ENCODE data around the gene PIK3R6.
"Not testable (repeated sequence)": the region's sequence is repeated elsewhere in the genome, so short reads cannot be mapped to it uniquely, and the experiment has no call there.

The PIK3R6 gene

DNA sequence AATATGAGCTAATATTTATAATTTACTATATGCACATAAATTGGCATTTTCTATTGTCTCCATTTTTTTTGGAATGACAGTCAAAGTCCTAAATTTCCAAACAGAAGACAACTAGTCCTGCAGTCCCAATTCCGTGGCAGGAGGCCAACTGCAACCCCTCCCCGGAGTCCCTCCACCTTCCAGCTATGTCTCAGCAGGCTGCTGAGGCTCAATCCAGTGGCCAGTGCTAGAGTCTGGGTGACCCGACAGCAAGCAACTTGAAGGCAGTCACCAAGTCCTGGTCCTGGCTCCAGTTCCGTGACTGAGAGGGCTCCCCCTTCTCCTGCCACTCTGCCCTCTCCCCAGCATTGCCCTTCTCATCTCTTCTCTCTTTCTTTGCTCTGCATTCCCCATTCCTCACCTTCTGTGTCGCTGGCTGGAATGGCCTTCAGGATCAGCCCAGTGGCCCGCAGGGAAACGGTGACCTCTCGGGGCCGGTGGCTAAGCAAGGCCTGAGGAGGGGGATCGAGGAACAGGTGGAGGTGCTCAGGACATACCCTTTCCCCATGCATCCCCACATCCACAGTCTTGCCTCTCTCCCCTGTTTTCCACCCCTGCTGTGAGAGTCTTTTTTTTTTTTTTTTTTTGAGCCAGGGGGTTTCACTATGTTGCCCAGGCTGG is 45.9 kb downstream of the PIK3R6 start:
- no peak for DNase-seq

DNA sequence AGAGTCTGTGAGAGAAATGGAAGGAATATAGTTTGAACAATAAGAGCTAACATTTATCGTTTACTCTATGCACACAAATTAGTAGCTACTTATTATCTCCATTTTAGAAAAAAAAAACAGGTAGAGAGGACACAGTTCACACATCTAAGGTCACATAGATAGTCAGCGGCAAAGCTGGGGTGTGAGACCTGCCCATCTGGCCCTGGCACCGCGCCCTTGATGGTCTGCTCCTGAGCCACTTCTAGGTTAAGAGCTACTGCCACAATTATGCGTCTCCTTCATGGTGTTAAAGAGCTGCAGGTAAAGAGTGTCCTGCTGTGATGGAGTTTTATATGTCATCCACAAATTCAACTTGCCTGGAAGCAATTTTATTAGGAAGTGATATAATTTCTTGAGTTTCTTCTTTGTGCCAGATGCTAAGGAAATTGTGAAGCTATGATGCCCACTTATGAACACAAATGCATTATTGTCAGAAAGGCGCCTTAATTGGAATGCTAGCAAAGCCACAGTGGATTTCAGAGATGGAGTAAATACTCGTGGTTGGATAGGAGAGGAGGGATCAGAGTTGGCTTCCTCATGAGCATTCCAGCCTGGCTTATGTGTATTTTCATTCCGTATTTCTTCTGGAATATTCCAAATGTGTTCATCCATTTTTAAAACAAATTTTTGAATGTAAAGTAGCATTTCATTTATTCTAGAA is 47.0 kb downstream of the PIK3R6 start:
- DNase-seq, result no peak

DNA sequence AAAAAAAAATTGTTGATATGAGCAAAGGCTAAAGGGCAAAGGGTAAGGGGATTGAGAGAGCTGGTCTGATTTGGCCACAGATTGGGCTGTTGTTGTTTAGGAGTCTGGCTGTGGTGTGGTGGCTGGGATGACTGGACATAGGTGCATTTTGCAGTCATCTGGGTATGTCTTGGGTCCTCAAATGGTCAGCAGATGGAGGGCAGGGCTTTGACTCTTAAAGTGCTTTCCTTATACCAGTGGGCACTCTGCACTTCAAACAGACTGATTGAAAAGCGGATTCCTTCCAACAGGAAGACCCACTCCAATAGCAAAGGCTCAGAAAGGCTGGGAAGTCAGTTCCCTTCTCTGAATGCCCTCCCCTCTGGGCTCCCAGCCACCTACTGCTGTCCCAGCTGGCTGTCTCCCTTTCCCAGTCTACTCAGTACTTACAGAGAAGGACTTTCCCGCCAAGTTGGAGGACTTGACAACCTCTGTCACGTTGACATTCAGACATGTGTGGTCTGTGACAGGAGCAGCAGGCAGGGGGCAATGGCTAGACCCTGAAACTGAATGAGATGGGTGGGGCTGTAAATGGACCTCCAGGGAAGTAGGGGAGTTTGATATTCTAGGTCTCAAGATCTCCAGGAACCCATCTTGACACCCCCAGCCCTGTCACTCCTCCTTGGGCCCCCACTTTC is 48.7 kb downstream of the PIK3R6 start:
- no peak for DNase-seq

DNA sequence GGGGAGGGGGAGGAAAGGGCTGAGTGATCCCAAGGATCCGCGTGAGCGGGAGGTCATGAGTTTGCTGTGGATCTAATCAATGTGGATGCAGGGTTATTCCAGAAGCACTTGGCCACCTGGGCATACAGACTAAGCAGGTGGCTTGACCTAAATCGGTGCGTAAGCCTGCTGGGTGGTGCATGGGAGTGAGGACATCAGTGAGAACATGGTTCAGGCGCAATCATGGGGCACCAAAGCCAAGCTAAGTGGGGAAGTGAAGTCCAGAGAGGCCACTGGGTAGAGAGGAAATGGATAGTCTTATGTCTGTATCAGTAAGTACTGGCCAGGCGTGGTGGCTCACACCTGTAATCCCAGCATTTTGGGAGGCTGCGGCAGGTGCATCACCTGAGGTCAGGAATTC is 49.4 kb downstream of the PIK3R6 start:
- no peak for DNase-seq

DNA sequence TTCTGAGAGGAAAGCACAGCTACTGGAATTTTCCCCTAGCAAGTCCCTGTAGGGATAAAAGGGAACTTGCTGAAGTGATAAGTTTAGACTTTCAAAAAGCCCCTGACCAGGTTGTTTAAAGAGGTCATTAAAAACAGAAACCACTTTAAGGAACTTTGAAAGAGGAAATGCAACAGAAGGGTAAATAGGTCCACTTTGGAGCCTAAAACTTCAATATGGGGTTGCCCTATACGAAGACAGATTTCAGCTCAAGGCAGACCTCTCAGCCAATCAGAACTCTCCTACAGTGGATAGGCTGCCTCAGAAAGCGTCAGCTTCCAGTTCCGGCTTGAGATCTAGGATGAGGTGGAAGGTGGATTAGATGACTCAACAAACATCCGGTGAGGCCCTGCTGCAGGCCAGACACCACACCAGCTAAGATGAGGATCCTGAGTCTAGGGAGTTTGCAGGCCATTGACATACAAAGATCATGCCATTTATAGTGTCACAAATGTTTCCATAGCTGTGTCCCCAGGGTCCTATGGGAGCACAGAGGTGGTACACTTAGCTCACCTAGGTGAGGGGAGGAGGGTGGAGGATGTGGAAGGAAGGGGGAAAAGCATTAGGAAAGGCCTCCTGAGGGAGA is 60.4 kb downstream of the PIK3R6 start:
- peak; percentile 29 to 81 for DNase-seq

DNA sequence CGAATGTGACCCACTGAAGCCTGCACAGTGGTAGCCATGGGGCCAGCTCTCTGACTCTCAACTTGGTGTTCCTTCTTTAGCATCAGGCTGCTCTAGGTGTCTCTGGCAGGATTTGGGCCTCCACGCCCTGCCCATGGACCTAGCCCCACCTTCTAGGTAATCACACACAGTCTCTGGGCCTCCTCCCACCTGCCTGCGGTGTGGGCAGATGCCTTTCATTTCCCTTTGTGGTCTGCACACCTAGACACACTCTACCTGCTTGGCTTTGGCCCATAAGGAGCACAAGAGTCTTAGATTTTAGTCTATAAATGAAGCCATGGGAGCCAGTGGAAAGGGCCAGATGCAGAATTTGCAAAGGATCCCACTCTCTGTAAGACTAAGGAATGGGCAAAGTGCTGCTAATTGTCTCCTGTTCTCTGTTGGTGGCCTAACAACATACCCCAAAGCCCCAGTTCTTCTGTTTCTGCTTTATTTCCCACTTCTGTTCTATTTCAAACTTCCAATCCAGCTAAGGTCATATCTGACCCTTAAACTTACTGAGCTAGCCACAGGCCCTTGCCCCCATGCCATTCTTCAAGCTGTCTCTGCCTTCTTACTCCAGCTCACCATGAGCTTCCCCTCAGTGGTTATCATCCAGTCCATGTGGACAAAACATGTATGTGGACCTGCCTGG is 61.1 kb downstream of the PIK3R6 start:
- DNase-seq, result peak in 1 of 2 donors; percentile 28

DNA sequence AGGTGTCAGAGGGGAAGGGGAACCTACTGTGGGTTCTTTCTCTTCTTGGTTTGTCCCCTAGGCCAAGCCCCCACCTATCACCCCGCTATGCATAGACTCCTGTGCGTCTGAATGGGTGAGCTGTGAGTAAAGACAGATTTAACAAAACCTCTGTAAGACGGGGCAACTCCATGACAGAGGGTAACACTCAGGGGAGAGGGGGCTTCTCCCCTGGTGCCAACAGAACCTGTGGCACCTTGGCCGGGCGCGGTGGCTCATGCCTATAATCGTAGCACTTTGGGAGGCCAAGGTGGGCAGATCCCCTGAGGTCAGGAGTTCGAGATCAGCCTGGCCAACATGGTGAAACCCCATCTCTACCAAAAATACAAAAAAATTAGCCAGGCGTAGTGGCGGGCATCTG is 62.1 kb downstream of the PIK3R6 start:
- not testable (repeated sequence) for DNase-seq

DNA sequence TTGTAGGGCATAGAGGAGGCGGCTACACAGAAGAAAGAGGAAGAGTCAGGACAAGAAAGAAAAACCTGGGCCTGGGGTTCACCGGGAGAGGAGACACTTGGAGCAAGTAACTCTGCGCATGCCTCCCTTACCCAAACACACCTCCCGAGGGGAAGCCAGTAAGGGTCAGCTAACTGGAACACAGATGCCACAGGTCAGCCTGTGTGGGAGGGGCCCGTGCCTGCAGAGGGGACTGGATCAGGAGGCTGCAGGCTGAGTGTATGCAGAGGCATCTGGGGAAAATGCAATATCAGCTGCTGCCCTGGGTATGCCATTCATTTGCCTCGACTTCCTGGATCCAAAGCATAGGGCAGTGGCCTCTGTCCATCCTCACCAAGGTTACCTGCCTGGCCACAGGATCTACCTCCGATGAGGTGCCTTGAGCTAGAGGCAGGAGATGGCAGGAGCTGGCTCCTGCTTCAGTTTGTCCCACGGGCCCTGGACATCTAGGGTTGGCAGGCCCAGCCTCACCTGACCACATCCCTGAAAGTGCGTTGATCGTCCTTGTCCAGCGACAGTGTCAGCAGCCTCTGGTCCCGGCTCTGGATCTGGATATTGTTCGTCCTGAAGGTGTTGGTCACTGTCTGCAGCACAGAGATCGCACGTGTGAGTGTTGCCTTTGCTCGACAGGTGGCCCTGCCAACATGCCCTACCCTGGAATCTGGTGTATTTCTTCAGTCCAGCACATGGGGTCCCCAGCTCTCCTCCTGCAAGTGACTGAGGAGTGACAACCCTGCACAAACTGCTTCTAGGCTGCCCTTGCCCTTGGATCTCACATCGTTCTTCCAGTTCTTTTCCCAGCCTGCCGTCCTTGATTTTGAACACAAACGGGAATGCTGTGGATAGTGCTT is 63.7 kb downstream of the PIK3R6 start:
- DNase-seq, result no peak

DNA sequence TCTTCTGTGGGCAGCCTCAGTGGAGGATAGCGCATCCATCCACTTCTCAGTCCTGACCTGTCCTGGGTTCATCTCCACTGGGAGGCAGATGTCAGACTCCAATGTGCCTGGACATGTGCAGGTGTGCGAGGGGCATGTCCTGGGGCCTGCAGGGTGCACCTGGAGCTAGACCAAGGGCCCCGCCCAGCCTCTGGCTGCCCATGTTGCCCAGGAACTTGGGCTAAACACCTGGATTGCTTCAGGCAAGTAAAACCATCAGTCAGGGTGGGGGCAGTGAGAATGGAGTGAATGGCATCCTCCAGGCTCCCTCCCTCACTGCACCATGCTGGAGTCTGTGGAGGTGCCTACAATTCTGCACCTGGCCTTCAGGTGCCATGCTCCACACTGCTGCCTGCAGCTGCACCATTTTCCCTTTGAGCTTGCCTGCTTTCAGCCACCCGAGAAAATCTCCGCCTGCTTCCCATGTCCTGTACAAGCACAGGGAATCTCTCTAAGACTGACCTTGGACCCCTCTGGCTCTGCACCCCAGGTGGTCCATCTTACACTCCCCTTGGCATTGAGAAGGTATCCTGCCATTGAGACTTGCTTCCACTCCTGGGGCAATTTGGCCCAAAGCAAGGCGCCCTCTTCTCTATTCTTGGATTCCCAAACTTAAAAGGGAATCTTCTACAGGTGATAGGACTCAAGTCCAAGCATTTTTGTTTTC is 66.2 kb downstream of the PIK3R6 start:
- DNase-seq, result no peak

DNA sequence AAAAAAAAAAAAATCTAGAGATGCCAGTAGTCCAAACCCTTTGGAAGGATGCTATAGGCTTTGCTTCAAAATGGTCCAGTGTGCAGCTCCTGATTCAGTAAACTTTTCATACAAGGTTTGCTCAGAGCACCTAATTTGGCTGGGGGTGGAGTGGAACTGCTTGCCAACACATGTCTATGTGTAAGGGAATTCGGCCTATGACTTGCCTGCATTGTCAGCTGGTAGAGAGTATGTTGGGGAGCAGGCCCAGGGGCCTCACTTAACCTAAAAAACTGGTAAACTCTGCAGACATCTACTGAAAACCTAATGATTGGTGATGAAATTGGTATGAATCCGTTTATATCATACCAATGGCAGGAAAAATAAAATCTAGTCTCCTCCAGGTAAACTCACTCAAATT is 66.8 kb downstream of the PIK3R6 start:
- no peak for DNase-seq

DNA sequence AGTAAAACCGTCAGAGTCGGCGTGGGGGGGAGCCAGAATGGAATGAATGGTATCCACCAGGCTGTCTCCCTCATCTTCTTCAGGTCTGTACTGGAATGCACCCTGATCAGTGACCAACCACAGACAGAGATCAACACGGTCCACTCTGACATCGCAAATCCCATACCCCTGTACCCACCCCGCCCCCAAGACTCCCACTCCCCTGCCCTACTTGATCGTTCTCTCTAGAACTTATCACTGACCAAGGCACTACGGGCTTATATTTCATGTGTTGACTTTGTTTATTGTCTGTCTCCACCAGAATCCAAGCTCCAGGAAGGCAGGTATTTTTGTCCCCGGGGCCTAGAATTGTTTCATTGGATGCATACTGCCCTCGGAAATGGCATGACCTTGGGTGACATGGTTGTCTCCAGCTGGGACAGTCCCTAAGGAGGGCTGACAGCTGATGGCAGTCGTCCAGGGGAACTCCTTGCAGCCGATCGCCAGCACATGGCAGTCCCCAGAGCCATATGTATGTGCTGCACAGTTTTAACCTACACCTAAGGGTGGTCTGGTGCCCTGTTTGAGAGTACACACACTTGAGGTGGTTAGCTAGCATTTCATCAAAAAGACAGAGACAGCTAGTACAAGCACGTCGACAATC is 67.8 kb downstream of the PIK3R6 start:
- DNase-seq, result no peak

DNA sequence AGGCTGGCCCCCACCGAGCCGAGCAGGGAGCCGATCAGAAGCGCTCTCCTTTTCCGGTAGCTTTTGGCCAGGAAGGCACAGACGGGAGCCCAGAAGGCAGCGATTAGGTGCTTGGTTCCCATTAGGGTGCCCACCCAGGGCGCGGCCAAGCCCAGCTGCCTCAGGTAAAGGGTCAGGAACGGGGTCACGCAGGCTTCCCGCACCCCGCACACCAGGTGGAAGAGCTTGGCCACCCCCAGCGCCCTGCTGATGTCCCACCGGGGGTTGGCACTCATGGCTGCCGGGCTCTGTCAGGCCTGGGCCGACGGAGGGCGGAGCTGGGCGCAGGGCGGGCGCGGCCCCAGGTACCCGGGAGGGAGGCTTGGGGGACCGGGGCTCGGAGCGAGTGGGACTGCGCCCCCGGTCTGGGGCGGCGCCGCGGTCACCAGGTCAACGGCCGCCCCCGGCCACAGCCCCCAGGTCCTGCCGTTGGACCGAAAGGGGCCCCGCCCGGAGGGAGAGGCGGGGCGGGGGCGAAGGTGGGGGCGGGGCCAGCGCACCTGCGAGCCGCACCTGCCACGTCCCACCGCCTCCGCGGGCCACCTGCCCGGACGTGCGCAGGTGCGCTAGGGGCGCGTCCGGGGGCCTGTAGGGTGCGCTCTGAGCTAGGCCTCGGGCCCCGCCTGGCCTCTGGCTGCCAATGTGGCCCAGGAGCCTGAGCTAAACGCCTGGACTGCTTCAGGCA is 68.5 kb downstream of the PIK3R6 start, which contains the start of gene MFSD6L:
Gene MFSD6L, minus strand, starts transcription at position 520 of the 724 bp plus-strand sequence. Its CDS starts 245 bp downstream, at position 275.
- peak in 1 of 2 donors; percentile 49 for DNase-seq

DNA sequence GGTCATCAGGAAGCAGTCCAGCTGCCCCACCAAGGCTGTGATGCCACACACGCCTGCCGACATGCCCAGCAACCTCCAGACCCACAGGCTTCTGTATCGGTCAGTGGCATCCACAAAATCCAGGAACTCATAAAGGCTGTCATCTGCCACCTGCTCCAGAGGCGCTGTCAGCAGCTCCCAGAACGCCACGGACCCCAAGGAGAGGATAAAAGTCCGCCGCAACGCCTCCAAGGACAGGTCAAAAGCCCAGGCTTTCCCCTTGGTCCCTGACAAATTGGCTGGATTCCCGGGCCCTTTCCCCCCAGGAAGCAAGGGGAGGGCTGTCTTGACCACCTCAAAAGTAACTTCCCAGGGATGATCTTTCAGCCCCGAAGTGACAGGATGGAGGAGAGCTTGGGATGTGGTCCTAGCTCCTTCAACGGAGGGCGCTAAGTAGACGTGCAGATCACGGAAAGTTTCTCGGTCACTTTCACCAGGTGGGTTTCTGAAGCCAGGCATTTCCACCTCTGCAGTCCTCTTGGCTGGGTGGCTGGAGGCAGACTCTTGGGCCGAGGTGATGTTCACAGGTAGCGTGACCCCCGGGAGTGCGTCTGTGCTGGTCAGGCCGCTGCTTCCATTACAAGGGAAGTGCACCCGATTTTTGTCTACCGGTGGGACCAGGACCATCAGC is 69.2 kb downstream of the PIK3R6 start:
- no peak for DNase-seq

DNA sequence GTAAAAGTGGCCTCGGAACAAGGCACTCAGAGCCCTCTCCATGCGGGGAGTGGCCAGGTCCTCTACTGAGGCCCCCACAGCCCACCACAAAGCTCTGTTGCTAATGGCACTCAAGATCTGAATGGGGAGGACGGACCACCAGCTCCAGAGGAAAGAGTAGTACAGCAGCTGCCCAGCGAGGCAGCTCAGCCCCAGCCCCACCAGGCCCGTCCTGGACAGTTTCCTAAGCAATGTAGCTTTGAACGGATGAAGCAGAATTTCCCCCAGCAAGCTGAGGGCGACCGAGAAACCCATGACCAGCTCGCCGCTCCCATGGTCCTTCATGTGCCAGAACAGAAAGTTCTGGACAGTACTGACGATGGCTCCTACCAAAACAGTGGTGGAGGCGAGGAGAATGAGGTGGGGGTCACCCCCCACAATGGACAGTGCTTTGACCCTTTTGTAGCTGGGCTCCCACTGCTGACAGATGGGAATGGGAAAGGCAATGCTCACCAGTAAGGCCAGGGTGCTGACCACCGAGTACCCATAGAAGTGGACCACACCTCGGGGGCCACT is 69.8 kb downstream of the PIK3R6 start:
- no peak for DNase-seq

DNA sequence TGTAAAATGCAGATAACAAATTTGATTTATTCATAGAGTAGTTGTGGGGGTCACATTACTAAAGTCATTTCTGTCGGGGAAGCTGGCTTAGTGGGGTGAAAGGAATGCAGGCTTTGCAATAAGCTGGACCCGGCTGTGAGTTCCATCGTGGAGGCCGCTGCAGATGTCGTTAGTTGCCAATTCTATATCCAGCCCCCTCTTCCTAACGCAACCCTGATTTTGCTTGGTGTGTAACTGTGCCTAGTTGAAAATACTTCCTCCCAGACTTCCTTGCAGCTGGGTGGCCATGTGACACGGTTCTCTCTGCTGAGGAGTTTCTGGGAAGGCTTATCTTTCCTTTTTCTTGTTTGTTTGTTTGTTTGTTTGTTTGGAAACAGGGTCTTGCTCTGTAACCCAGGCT is 72.8 kb downstream of the PIK3R6 start:
- no peak for DNase-seq

DNA sequence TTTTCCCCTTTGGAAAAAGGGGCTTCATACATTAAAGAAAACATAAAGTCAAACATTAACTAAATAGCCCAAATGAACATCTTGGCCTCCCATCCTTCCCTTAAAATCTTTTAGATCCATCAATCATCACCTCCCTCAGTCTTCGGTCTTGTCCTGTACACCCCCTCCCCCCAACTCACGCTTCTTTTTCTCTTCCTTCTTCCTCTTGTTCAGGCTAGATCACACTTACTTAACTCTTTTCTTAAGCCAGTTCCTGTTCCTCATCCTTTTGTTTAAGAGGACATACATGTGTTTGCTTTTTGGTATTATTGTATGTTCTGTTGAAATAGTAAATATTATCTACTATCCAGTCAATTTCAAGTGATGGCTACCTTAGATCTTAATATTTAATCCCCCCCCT is 73.8 kb downstream of the PIK3R6 start:
- no peak for DNase-seq

DNA sequence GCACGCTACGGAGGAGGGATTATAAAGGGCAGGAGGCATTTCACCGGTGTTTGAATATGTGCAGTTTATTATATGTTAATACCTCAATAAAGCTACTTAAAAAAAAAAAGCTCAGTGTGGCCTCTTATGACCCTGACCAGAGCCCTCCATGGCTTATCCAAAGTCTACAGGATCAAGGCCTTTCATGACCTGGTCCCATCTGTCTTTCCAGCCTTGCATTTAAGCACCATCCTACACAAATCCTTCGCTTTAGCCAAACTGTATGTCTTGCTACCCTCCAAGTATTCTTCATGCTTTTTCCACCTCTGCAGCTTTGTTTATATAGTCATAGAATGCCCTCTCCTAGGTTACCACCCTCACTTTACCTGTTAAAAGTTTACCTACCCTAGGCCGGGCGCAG is 74.8 kb downstream of the PIK3R6 start:
- no peak for DNase-seq

DNA sequence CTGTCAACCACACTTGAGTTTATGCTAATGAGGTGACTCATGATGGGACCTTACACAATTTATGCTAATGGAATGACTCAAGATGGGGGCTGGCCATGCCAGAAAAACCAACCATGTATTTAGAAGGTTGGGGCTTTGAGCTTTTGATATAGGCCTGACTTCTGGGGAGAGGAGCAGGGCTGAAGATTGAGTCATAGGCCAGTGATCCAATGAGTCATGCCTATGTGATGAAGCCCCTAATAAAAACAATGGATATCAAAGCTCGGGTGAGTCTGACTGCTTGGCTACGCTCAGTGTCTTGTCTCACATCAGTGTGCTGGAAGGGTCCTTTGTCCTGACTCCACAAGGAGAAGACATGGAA is 75.6 kb downstream of the PIK3R6 start:
- peak in 1 of 2 donors; percentile 37 for DNase-seq

DNA sequence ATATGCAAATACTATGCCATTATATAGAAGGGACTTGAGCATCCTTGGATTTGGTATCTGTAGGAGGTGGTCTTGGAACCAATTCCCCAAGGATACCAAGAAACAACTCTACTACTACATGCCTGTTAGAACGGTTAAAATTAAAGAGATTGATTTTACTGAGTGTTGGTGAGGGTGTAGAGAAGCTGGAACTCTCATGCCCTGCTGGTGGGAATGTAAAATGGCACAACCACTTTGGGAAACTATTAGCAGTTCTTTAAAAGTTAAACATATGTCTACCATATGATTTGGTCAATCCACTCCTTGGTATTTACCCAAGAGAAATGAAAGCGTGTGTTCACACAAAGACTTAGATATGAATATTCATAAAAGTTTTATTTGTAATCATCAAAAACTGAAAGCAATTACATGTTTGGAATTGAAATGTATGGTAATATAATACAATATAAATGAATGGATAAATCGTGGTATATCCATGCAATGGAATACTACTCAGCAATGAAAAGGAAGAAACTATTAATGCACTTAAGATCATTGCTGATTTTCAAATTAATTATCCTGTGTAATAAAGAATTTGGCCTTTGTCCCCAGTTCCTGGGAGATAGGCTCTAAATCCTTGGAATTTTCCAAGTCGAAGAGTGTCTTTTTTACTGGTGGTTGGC is 76.1 kb downstream of the PIK3R6 start:
- no peak for DNase-seq

All from CD4-positive, alpha-beta T cell treated with Interleukin-1 beta for 1 hour (primary cell).